Hematopoietic multipotent progenitor cell (in vitro differentiated cells): ENCODE measurements around the gene UCP3. TPM values are rescaled to one million over a fixed set of nuclear protein-coding genes. Genes with fewer than 3 reads are reported as not detected.

Experiments used
- DNase-seq, 3 donors: peaks; one replicate each; pipeline ENCODE4 v3.0.0-alpha.2; 2011 to 2015; ENCODE audit warnings: low read depth in 2 of 3, low spot score in 2 of 3
- total RNA-seq: library from RNA; depleted of rRNA; stranded (reverse); fragments of >200 nt; gene quantifications from one replicate; pipeline ENCODE4 v1.2.3, GENCODE V29; 2012

UCP3 gene
- total RNA-seq, 1 donor: 2.4 TPM

DNA sequence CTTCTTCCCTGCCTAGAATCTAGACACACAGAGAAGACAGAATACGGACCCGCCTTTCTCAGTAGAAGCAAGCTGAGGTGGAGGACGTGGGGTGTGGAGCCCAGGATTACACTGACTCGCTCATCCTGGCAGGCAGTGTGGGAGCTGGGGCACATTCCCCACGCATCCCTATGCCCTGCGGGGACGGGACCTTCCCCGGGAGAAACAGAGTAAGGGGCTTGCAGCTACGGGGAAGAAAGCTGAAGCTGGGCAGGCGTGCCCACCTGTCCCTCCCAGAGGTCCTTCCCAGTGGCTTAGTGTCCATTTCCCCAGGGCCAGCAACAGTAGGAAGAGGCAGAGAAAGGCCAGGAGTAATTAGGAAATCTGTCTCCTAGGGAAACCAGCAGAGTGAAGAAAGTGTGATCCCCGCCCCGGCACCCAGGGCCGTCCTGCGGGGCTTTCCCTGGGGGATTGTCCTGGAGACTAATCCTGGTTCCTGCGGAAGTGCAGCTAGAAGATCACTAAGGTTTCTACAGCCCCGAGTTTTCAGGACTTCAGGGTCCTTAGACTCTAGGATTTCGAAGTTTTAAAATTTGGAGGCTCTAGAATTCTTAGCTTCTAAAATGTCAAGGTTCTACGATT, 50.3 kb downstream of the UCP3 start:
- DNase-seq: no peak

DNA sequence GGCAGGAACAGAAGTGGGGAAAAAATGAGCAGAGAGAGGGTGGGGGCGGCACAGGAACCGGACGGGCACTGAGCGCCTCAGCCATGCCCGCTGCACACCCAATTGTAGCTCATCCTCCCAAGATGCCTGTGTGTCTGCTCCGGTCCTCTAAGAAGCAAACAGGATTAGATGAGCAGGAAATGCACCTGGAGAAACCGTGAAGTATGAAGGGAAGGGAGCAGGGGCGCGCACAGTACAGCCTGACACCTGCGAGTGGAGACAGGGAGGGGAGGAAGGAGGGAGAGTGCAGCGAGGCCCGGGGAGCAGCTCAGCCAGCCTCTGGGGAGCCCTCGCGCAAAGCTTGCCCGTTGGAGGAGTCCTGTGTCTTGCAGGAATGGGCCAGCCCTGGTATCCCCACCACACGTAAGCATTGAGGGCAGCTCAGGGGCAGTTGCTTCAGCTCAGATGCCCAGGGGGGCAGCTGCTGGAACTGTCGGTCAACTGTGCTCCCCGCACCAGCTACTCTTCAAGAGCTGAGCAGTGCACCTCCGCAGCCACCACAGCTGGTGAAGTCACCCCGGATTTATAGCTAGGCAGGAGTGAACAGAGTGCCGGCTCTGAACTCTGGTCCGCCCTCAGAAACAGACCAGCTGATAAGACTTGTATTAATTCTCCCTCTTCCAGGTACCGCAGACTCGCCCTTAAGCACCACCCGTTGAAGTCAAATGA, 51.1 kb downstream of the UCP3 start:
- no peak for DNase-seq

DNA sequence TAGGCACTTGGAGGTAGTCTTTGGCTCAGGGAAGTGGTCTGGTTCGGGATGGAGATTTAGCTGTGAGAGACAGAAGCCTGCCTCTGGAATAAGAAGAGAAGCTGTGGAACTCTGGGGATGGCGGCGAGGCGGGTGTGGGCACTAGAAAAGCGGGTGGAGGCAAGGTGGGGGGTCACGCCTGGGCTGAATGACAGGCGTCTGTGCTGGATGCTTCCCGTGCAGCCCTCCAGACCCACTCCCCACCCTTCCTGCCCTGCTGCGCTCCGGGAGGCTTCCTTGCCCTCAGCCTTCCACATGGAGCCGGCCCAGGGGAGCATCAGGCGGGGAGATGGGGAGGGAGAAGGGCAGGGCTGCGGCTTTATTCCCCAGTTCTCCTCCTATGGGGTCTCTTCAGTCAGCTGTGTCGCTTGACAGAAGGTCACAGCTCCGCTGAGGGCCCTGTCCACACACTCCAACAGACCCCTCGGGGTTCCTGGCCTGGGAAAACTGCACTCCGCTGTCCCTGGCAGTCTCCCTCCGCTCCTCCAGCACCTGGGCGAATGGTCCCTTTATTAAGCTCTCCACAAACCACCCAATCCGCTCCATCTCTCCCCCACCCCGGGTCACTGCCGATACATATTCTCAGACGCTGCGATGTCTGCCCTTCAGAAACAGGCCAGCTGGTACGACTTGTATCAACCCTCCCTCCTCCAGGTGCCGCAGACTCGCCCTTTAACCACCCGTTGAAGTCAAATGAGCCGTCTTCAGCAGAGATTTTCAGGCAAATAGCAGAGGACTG, 51.8 kb downstream of the UCP3 start:
- DNase-seq: no peak

DNA sequence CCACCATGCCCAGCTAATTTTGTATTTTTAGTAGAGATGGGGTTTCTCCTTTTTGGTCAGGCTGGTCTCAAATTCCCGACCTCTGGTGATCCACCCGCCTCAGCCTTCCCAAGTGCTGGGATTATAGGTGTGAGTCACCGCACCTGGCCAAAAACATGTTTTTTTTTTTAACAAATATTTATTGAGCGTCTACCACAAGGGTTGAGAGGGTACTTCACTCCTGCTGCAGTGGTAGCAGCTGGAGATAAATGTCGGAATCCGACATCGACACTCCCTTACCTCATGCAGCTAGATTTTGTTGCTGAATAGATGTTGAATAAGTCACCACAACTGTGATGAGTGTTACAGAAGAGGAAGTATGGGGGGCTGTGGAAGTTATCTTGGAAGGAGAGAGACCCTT, 57.1 kb downstream of the UCP3 start:
- no peak for DNase-seq

DNA sequence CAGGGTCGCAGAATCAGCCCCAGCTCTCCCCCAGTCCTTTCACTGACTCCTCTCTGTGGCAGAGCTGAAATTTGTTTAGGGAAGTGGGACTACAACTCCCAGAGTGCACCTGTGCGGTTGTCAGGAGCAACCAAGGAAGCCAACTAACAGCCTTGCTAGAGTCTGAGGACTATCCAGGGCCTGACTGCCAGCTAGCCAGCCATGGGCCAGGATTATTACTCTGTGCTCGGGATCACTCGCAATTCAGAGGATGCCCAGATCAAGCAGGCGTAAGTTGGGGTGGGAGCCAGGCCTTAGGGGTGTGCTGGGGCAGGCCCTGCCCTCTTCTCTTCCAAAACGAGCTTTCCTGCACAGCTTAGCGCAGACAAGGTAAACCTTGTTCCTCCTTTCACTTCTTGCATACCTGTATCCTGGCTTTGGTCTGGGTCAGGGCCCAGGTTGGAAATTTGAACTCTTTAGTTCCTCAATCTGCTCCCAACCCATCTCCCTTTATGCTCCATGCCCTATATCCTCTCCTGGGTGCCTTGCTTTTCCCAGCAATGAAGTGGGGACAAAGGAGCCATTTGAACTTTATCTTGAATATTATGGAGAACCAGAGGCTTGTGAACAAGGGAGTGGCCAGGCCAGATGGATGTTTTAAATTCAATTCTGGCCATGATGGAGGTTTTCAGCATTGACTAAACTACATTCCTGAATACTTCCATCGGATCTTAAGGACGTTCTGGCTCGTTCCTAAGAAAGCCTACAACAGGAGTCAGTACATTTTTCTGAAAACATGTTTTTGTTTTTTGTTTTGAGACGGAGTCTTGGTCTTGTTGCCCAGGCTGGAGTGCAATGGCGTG, 57.8 kb downstream of the UCP3 start, which contains the start of gene DNAJB13:
DNAJB13 (plus strand) TSS at position 158 of the 842 bp plus-strand sequence; CDS start at position 202, 44 bp downstream.
- peak in 2 of 3 donors; percentile 38 to 63 for DNase-seq

Other genes starting within 250 kb of the UCP3 start
- gene RAB6A, start 248.0 kb downstream of the UCP3 start, total RNA-seq: 60.3 TPM
- 10.0 TPM for gene MRPL48, start 221.2 kb downstream of the UCP3 start, total RNA-seq
- gene COA4, start 132.2 kb downstream of the UCP3 start, total RNA-seq: 80.2 TPM
- 12.1 TPM for gene PAAF1, start 132.1 kb downstream of the UCP3 start, total RNA-seq
- under 0.01 TPM for gene DNAJB13, start 58.1 kb downstream of the UCP3 start, total RNA-seq
- gene UCP2, start 26.2 kb downstream of the UCP3 start, total RNA-seq: 243 TPM
- 21.3 TPM for gene C2CD3, start 161.9 kb upstream of the UCP3 start, total RNA-seq
- gene PPME1, start 162.2 kb upstream of the UCP3 start, total RNA-seq: 22.6 TPM